Lower leg skin (tissue), 3 donors: ENCODE data around the gene POLE2.
A peak's percentile ranks its signal among the peaks of the same experiment; 100 is the strongest.

Source experiments
- CTCF ChIP-seq, 3 donors: fragments of 450-650 bp; IDR thresholded peaks; one replicate each; pipeline ENCODE4 v1.5.1; 2016; ENCODE audit warnings: antibody characterized with exemption in 3 of 3, mild to moderate bottlenecking in 3 of 3, moderate library complexity in 2 of 3
- POLR2A ChIP-seq, 2 donors: fragments of 450-650 bp; IDR thresholded peaks; one replicate each; pipeline ENCODE4 v1.6.1; 2016 to 2017; ENCODE audit warnings: antibody characterized with exemption in 2 of 2, mild to moderate bottlenecking in 1 of 2, moderate library complexity in 1 of 2

GRCh38 chr14:49620182-49621113 is 67.6 kb downstream of the POLE2 start, which contains the start of the genes MGAT2 and RPL36AL:
- TF ChIP-seq POLR2A (IDR thresholded peaks at IDR 0.05) (peak in 1 of 2 donors; percentile 69), CTCF (IDR thresholded peaks at IDR 0.05) (peak in 1 of 3 donors; percentile 33)
